Esophagus (tissue), 2 donors: Measurements from ENCODE around the gene PIGM. TPM values are rescaled to one million over a fixed set of nuclear protein-coding genes. Genes with fewer than 3 reads are reported as not detected.

Source experiments
- H3K27ac ChIP-seq, 2 donors: one replicate each; pipeline ENCODE4 v1.5.1; 2013; ENCODE audit warnings: low read depth in 2 of 2, mild to moderate bottlenecking in 2 of 2, inconsistent platforms in 1 of 2, low read length in 1 of 2, moderate library complexity in 1 of 2
- H3K27me3 ChIP-seq, 2 donors: one replicate each; pipeline ENCODE4 v1.6.1; 2013; ENCODE audit warnings: low read length in 2 of 2, control low read depth in 1 of 2, mild to moderate bottlenecking in 1 of 2; ENCODE audit not compliant: insufficient read depth in 2 of 2, control insufficient read depth in 1 of 2
- H3K36me3 ChIP-seq, 2 donors: one replicate each; pipeline ENCODE4 v1.6.1; 2013; ENCODE audit warnings: low read length in 1 of 2; ENCODE audit not compliant: control insufficient read depth in 2 of 2, insufficient read depth in 2 of 2
- H3K4me1 ChIP-seq, 2 donors: one replicate each; pipeline ENCODE4 v1.6.1; 2013; ENCODE audit warnings: low read length in 1 of 2; ENCODE audit not compliant: control insufficient read depth in 2 of 2, insufficient read depth in 2 of 2
- H3K4me3 ChIP-seq, 2 donors: one replicate each; pipeline ENCODE4 v1.5.1; 2013; ENCODE audit warnings: low read length in 2 of 2, mild to moderate bottlenecking in 2 of 2, low read depth in 1 of 2, moderate library complexity in 1 of 2
- H3K9me3 ChIP-seq, 2 donors: one replicate each; pipeline ENCODE4 v1.6.1; 2013; ENCODE audit warnings: mild to moderate bottlenecking in 2 of 2, low read depth in 1 of 2, low read length in 1 of 2, moderate library complexity in 1 of 2; ENCODE audit not compliant: control insufficient read depth in 2 of 2, insufficient read depth in 1 of 2
- WGBS, 2 donors: extraction: QIAGEN DNeasy Blood & Tissue Kit; methylation state at CpG; one replicate each; pipeline ENCODE4 v1.1.7; 2013; 5-methylcytosine and 5-hydroxymethylcytosine counted together
- polyA plus RNA-seq, 2 donors: library from polyadenylated mRNA; stranded (reverse); fragments of 200-250 nt; gene quantifications; one replicate each; pipeline ENCODE4 v1.2.3, GENCODE V29; 2013
- donor health status: healthy with polysubstance abuse.
- donor health status: Bipolar disorder and iron deficiency.

The PIGM gene
- polyA plus RNA-seq, 2 donors = 2.1 TPM

DNA sequence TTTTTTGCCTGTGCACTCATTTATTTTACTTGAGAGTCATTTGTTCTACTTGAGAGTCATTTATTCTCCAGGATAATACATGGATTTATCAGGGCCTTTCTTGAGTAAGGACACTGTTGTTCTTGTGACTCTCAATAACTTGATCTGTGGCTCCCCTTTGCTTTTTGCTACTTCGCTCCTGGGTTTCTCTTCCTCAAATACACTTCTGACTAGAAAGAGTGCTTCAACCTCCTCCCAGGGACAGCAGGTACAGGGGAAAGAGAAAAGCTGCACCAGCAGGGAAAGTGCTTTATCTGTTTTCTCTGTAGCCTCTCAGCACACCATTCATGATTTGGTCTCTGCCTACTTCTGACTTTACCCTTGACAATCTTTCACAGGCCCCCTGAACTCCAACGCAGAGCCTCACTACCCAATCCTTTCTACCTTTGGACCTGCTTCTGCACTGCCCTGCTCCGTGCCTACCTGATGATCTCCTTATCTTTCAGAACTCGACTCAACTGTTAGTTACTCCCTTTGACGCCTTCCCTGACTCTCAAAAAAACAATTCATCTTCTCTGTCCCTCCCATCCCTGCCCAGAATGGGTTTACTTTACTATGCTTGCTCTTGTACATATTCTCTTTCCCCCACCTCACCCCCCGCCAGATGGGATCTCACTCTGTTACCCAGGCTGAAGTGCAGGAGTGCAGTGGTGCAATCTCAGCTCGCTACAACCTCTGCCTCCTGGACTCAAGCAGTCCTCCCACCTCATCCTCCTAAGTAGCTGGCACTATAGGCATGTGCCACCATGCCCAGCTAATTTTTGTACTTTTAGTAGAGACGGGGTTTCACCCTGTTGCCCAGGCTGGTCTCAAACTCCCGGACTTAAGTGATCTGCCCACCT lies 15.6 kb upstream of the PIGM start:
- Histone ChIP-seq H3K9me3 (no peaks in the 10 kb centered on the region), H3K4me3 (no peak overlapping the region), H3K27ac (no peak overlapping the region), H3K4me1 (no peaks in the 10 kb centered on the region), H3K27me3 (no peaks in the 10 kb centered on the region), H3K36me3 (no peaks in the 10 kb centered on the region)
- 67 to 76% methylated on average over 9 of the region's 9 CpGs for WGBS, 2 donors

DNA sequence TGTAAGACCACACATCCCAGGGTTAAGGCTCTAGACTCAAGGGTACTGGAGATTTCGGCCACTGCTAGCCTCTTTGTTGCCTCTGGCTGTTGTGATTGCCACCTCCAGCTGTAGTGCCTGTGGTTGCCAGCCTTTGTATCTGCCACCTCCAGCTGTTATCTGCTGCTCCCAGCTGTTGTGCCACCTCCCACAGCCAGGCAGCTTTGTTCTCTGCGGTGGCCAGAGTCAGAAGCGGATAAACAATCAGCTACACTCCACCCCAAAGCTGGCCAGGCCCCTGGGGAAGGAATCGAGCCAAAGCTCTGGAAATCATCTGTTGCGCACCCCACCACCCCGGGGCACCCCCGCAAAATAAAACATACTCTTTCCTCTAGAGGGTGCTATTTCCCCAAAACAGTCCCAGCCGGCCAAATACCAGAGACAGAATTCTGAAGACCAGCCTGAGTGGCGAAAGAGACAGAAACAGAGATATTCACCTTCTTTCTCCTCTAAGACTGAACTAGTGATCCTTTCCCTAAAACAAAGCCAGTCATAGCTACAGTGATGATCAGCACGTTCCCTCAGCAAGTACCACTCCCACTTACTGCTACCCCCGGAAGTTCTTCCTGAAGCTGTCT lies 14.8 kb upstream of the PIGM start:
- H3K27me3 ChIP-seq = no peaks in the 10 kb centered on the region
- no peak overlapping the region for H3K4me3 ChIP-seq
- 4% methylated on average over 11 of the region's 11 CpGs for WGBS, 2 donors
- no peaks in the 10 kb centered on the region for H3K36me3 ChIP-seq
- no peak overlapping the region for H3K27ac ChIP-seq
- no peaks in the 10 kb centered on the region for H3K4me1 ChIP-seq
- no peaks in the 10 kb centered on the region for H3K9me3 ChIP-seq

DNA sequence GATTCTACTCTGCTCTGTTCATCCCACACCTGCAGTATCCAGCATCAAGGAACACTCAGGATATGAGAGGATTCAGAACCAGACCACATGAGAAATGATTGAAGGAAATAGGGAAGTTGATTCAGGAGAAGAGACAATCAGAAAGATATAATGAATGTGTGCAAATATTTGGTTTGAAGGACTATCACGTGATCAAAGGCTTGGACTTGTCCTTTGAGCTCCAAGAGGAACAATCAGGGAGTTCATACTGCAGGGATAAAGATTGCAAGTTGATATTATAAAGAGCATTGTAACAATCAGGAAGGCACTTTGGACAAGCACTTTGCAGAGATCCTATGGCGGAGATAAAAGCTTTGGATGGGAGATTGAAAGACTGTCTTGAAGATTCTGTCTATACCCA lies 13.9 kb upstream of the PIGM start:
- Histone ChIP-seq H3K9me3 (no peaks in the 10 kb centered on the region), H3K4me1 (no peaks in the 10 kb centered on the region), H3K4me3 (no peak overlapping the region), H3K27ac (no peak overlapping the region), H3K27me3 (no peaks in the 10 kb centered on the region), H3K36me3 (no peaks in the 10 kb centered on the region)
- 57 to 58% methylated on average over 2 of the region's 2 CpGs for WGBS, 2 donors

DNA sequence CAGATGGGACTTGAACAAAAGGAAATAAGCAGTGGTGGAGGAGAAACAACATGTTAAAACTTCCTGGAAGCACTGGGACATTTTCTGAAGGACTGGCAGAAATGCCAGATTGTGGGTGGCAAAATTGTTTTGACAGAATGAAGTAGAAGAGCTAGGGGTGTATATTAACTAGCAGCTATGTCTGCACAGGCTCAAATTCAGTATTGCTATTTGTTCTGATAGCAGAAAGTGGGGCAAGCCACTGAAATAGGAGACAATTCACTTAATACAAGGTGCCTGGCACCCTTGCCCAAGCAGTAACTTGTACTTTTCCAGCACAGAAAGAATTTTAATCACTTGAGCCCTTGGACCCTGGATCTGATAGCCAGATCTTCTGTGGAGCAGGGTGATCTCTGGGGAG lies 11.8 kb upstream of the PIGM start:
- no peak overlapping the region for H3K4me3 ChIP-seq
- no peaks in the 10 kb centered on the region for H3K27me3 ChIP-seq
- no peak overlapping the region for H3K27ac ChIP-seq
- H3K9me3 ChIP-seq = no peaks in the 10 kb centered on the region
- no peaks in the 10 kb centered on the region for H3K4me1 ChIP-seq
- H3K36me3 ChIP-seq = no peaks in the 10 kb centered on the region

DNA sequence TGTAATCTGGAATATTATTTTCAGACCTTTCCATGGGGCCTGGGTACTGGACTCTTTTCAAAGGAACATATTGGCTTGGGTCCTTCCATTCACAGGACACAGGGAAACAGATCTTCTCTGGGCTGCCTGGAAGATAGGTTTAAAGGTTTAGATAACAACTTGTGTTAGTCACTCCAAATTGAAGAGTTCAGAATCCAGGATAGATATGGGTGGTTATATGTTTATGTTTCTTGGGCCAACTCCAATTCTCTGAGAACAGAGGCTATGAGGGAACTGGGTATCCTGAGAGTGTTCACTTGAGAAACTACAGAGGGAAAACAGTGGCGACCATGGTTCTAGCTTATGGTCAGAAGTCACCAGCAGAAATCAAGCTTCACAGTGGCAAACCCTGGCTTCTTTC lies 8.7 kb upstream of the PIGM start:
- Histone ChIP-seq H3K27me3 (no peaks in the 10 kb centered on the region), H3K27ac (no peak overlapping the region), H3K4me1 (no peaks in the 10 kb centered on the region), H3K36me3 (no peaks in the 10 kb centered on the region), H3K4me3 (no peak overlapping the region), H3K9me3 (no peaks in the 10 kb centered on the region)
- WGBS, 2 donors = 82 to 97% methylated on average over 1 of the region's 1 CpG

DNA sequence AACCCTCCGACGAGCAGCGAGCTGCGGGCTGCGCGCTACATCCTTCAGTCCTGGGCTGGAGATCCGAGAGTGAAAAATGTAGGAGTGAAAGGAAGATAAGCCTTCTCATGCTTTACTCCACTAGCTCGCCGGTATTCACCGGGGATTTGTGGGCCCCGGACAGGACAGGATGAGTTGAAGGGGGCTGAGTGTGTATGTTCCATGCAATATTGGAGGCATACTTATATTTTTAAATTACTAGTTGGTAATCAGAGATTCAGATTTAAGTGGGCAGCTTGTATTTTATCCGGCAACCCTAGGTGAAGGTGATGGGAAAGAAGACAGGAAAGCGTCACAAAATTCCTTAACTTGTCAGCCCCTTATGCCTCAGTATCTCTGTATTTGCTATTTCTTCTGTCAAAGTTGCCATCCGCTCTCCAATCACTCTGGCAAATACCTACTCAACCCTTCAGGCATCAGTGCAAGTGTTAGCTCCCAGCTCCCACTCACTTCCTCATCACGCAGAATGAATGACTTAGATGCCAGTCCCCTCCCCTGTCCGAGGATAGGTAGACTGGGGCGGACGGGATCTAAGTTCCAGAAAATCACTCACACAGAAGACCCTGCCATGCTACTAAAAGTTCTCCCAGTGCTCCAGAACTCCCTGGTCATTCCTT lies 503 bp upstream of the PIGM start:
- H3K4me1 ChIP-seq = peaks cover 0 to 4% of the 10 kb centered on the region in 2 donors
- H3K27ac ChIP-seq = peak overlapping the region; percentile 76 to 81
- H3K9me3 ChIP-seq = no peaks in the 10 kb centered on the region
- H3K4me3 ChIP-seq = peak overlapping the region; percentile 74 to 78
- H3K27me3 ChIP-seq = no peaks in the 10 kb centered on the region
- 2 to 3% methylated on average over 18 of the region's 18 CpGs for WGBS, 2 donors
- H3K36me3 ChIP-seq = no peaks in the 10 kb centered on the region

DNA sequence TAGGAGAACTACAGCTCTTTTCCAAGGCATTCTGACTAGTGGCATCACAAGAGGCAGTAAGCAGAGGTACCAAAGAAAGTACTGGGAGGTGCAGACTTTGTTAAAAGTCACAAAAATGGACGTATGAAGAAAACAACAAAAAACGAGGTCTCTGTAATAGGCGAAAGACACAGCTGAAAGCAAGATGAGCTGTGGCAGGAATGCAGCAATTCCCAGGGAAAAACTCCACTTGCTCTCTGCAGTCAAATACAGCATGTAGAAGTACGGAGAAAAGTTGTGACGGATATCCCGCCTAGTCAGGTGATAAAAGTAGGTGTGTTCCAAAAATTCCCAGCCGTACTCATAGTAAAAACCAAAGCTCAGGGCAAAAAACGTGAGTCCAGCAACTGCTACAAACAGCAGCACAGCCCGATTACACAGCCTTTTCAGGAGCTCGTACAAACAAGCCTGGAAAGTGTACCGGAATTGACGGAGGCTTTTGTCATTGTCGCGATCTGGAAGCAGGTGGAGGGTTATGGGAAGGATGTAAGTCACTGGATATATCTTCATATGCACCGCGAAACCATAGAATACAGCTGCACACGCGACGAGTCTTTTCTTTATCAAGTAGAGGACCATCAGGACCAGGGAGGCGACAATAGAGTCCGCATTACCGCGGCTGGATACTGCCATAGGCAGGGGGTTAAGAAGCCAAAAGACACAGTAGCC lies 979 bp downstream of the PIGM start:
- H3K27me3 ChIP-seq = no peaks in the 10 kb centered on the region
- H3K9me3 ChIP-seq = no peaks in the 10 kb centered on the region
- peaks cover 0 to 4% of the 10 kb centered on the region in 2 donors for H3K4me1 ChIP-seq
- peak overlapping the region; percentile 74 to 78 for H3K4me3 ChIP-seq
- H3K36me3 ChIP-seq = no peaks in the 10 kb centered on the region
- peak overlapping the region; percentile 38 to 67 for H3K27ac ChIP-seq
- WGBS, 2 donors = 6 to 9% methylated on average over 23 of the region's 23 CpGs

DNA sequence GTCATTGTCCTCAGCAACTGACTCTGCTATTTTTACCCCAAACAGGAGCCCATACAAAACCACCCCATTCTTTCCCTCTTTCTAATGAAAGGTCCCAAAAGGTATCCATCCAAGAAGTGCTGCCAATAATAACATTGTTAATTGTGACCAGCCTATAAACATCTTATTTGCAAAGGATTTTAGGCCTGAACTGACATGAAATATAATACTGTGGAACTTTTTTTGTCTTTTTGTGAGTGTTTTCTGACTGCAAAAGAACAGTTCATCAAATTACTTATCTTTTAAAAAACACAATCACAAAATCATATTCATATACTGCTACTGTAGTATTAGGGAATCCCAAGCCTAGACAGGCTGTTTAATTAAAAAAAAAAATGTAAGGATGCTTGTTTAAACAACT lies 3.4 kb downstream of the PIGM start:
- Histone ChIP-seq H3K27ac (no peak overlapping the region), H3K4me1 (peaks cover 0 to 4% of the 10 kb centered on the region in 2 donors), H3K4me3 (no peak overlapping the region)

DNA sequence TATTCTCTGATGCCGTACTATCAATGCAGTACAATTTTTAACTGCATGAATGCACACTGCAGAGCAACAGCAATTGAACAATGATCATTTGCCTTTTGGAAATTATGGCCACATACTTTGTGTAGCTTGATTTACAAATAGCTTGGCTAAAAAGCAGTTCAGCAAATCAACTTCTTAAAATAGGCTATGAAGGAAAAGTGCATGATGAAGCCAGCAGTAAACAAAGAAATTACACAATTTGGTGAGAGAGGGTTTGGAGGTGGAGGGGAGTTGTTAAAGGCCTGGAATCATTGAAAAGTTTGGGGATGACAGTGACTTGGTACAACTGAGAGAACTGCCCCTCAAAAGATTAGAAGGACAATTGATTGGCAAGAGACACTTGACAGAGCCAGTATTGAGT lies 6.5 kb downstream of the PIGM start:
- no peaks in the 10 kb centered on the region for H3K36me3 ChIP-seq
- no peak overlapping the region for H3K27ac ChIP-seq
- no peaks in the 10 kb centered on the region for H3K27me3 ChIP-seq
- peaks cover 0 to under 1% of the 10 kb centered on the region in 2 donors for H3K4me1 ChIP-seq
- no peaks in the 10 kb centered on the region for H3K9me3 ChIP-seq
- WGBS, 2 donors = 84 to 91% methylated on average over 1 of the region's 1 CpG
- H3K4me3 ChIP-seq = no peak overlapping the region

More for the DNA sequence above, 3.4 kb downstream of the PIGM start:
- Histone ChIP-seq H3K36me3 (no peaks in the 10 kb centered on the region), H3K27me3 (no peaks in the 10 kb centered on the region), H3K9me3 (no peaks in the 10 kb centered on the region)
